ENCODE measurements around the gene OR6N2.
A peak's percentile ranks its signal among the peaks of the same experiment; 100 is the strongest.

OR6N2 gene

GRCh38 chr1:158781104-158781503 lies at the start of gene OR6N2:
TSS of gene OR6N2 (minus strand) at chr1:158781204. CDS start at chr1:158777635, 3,569 bp downstream.
- DNase-seq: no peak

- no peak for DNase-seq
These were observed 49.2 kb upstream of the OR6N2 start for GRCh38 chr1:158830074-158830677.

GRCh38 chr1:158821723-158822122 lies 40.7 kb upstream of the OR6N2 start:
- no peak for DNase-seq

- DNase-seq: no peak
These were observed 38.7 kb upstream of the OR6N2 start for GRCh38 chr1:158819461-158820443.

- DNase-seq: no peak
These were observed 38.0 kb upstream of the OR6N2 start for GRCh38 chr1:158818975-158819431.

- no peak for DNase-seq
These were observed 37.6 kb upstream of the OR6N2 start for GRCh38 chr1:158818560-158818959.

- no peak for DNase-seq
These were observed 34.0 kb upstream of the OR6N2 start for GRCh38 chr1:158814970-158815369.

- DNase-seq: no peak
These were observed 32.2 kb upstream of the OR6N2 start for GRCh38 chr1:158813164-158813563.

- DNase-seq: no peak
These were observed 31.3 kb upstream of the OR6N2 start for GRCh38 chr1:158812336-158812735.

- DNase-seq: no peak
These were observed 29.3 kb upstream of the OR6N2 start for GRCh38 chr1:158810311-158810710.

- no peak for DNase-seq
These were observed 28.9 kb upstream of the OR6N2 start for GRCh38 chr1:158809862-158810261.

GRCh38 chr1:158809256-158809655 lies 28.3 kb upstream of the OR6N2 start:
- DNase-seq: no peak

- DNase-seq: no peak
These were observed 26.0 kb upstream of the OR6N2 start for GRCh38 chr1:158806916-158807536.

- DNase-seq: no peak
These were observed 22.7 kb upstream of the OR6N2 start for GRCh38 chr1:158803678-158804077.

- no peak for DNase-seq
These were observed 20.4 kb upstream of the OR6N2 start for GRCh38 chr1:158801396-158801795.

- DNase-seq: no peak
These were observed 19.5 kb upstream of the OR6N2 start for GRCh38 chr1:158800526-158800925.

GRCh38 chr1:158799689-158800088 lies 18.7 kb upstream of the OR6N2 start:
- no peak for DNase-seq

GRCh38 chr1:158798531-158798930 lies 17.5 kb upstream of the OR6N2 start:
- no peak for DNase-seq

- no peak for DNase-seq
These were observed 13.2 kb upstream of the OR6N2 start for GRCh38 chr1:158794247-158794646.

- peak; percentile 24 for DNase-seq
These were observed 12.6 kb upstream of the OR6N2 start for GRCh38 chr1:158793604-158794003.

- DNase-seq: no peak
These were observed 8.8 kb downstream of the OR6N2 start, which contains the start of gene OR6N1 for GRCh38 chr1:158771950-158772866. TSS of gene OR6N1 (minus strand) at chr1:158772195. CDS start at chr1:158766682, 5,513 bp downstream.

- DNase-seq: no peak
These were observed 26.6 kb downstream of the OR6N2 start, which contains the start of gene OR6K6 for GRCh38 chr1:158754420-158754819. TSS of gene OR6K6 (plus strand) at chr1:158754720. CDS start at chr1:158754888, 168 bp downstream.
